GM23248 (cell line): Measurements from ENCODE around the gene ELOVL7. TPM values are rescaled to one million over a fixed set of nuclear protein-coding genes. Genes with fewer than 3 reads are reported as not detected.
"Not testable (repeated sequence)": the region's sequence is repeated elsewhere in the genome, so short reads cannot be mapped to it uniquely, and the experiment has no call there.

ENCODE experiments used
- DNase-seq: peaks from one replicate; pipeline ENCODE4 v3.0.0-alpha.2; 2015
- H2AFZ ChIP-seq: fragments of 200-600 bp; sonication (generic); 2 replicates; pipeline ENCODE4 v1.6.1; 2016; ENCODE audit warnings: antibody characterized with exemption
- H3F3A ChIP-seq: fragments of 200-600 bp; sonication (generic); 2 replicates; pipeline ENCODE4 v1.6.1; 2016; ENCODE audit warnings: mild to moderate bottlenecking, antibody characterized with exemption, mixed run types; ENCODE audit not compliant: insufficient read depth
- H3K27ac ChIP-seq: fragments of 200-600 bp; sonication (generic); 2 replicates; pipeline ENCODE4 v1.5.1; 2016; ENCODE audit warnings: mild to moderate bottlenecking
- H3K27me3 ChIP-seq: fragments of 200-600 bp; sonication (generic); replicated peaks from 2 replicates; pipeline ENCODE4 v1.6.1; 2016; ENCODE audit warnings: mild to moderate bottlenecking; ENCODE audit not compliant: insufficient read depth
- H3K36me3 ChIP-seq: fragments of 200-600 bp; sonication (generic); 2 replicates; pipeline ENCODE4 v1.6.1; 2016; ENCODE audit warnings: low read depth, mild to moderate bottlenecking
- H3K4me1 ChIP-seq: fragments of 200-600 bp; sonication (generic); 2 replicates; pipeline ENCODE4 v1.6.1; 2016; ENCODE audit warnings: mild to moderate bottlenecking; ENCODE audit not compliant: insufficient read depth
- H3K4me2 ChIP-seq: fragments of 200-600 bp; sonication (generic); one replicate; pipeline ENCODE4 v1.6.1; 2016; ENCODE audit warnings: mild to moderate bottlenecking; ENCODE audit not compliant: unreplicated experiment
- H3K4me3 ChIP-seq: fragments of 200-600 bp; sonication (generic); 2 replicates; pipeline ENCODE4 v1.5.1; 2016; ENCODE audit warnings: mild to moderate bottlenecking
- H3K79me2 ChIP-seq: fragments of 200-600 bp; sonication (generic); 2 replicates; pipeline ENCODE4 v1.6.1; 2016; ENCODE audit warnings: mild to moderate bottlenecking; ENCODE audit not compliant: insufficient read depth
- H3K9ac ChIP-seq: fragments of 200-600 bp; sonication (generic); 2 replicates; pipeline ENCODE4 v1.6.1; 2016; ENCODE audit warnings: mild to moderate bottlenecking
- H3K9me2 ChIP-seq: fragments of 200-600 bp; sonication (generic); 2 replicates; pipeline ENCODE4 v1.6.1; 2016; ENCODE audit warnings: mixed run types, mild to moderate bottlenecking, moderate library complexity; ENCODE audit not compliant: insufficient read depth
- H3K9me3 ChIP-seq: fragments of 200-600 bp; sonication (generic); one replicate; pipeline ENCODE4 v1.6.1; 2017; ENCODE audit warnings: low read depth
- H4K20me1 ChIP-seq: fragments of 200-600 bp; sonication (generic); 2 replicates; pipeline ENCODE4 v1.6.0; 2016; ENCODE audit not compliant: insufficient read depth
- EZH2 ChIP-seq: fragments of 200-600 bp; sonication (generic); IDR thresholded peaks from 2 replicates; pipeline ENCODE4 v1.6.1; 2018; ENCODE audit warnings: antibody characterized with exemption, mild to moderate bottlenecking; ENCODE audit not compliant: insufficient read depth, poor library complexity, severe bottlenecking
- EZH2phosphoT487 ChIP-seq: fragments of 200-600 bp; sonication (generic); IDR thresholded peaks from 2 replicates; pipeline ENCODE4 v1.6.1; 2018; ENCODE audit warnings: antibody characterized with exemption, moderate library complexity, mild to moderate bottlenecking, low read depth; ENCODE audit not compliant: insufficient read depth
- WGBS, 2 experiments: methylation state at CpG; one replicate each; pipeline ENCODE4 v1.1.6; 2015 to 2017; ENCODE audit warnings: low lambda C conversion rate in 2 of 2, low coverage in 1 of 2; ENCODE audit errors: missing lambda C conversion rate in 2 of 2; 5-methylcytosine and 5-hydroxymethylcytosine counted together
- in situ Hi-C: fragments of 300-500 bp; cut with MboI; formaldehyde crosslinking; loops from 2 replicates; pipeline ENCODE4 v1.15.0; 2020
- polyA plus RNA-seq: library from polyadenylated mRNA; unstranded; fragments of >200 nt; fragmentation: Nextera tagmentation; extraction: Ambion mirVana; gene quantifications from 2 replicates; pipeline ENCODE4 v1.2.1, GENCODE V29; 2016
- total RNA-seq: library from RNA; depleted of rRNA; stranded (reverse); fragments of >200 nt; shearing (Covaris generic); gene quantifications from 2 replicates; pipeline ENCODE4 v1.2.3, GENCODE V29; 2014

Gene ELOVL7
- total and polyA plus RNA-seq, 2 experiments from 2014 or later = not detected

- no peaks in the 10 kb centered on the region for H4K20me1 ChIP-seq
- H3K9me3 ChIP-seq = no peaks in the 10 kb centered on the region
- H3K9me2 ChIP-seq = no peaks in the 10 kb centered on the region
- H3K79me2 ChIP-seq = no peaks in the 10 kb centered on the region
- no peaks in the 10 kb centered on the region; the same call in 1 of the 2 replicates for H3K27me3 ChIP-seq
- H3K4me2 ChIP-seq = no peak overlapping the region
- in situ Hi-C loops = no loop called here
- H3K27ac ChIP-seq = no peak overlapping the region
- no peak overlapping the region for H3K9ac ChIP-seq
- no peaks in the 10 kb centered on the region for H3K36me3 ChIP-seq
- DNase-seq = no peak
- H3K4me1 ChIP-seq = no peaks in the 10 kb centered on the region
- no peaks in the 10 kb centered on the region for H3F3A ChIP-seq
- H2AFZ ChIP-seq = no peak overlapping the region
- H3K4me3 ChIP-seq = no peak overlapping the region
- no peak for TF ChIP-seq EZH2phosphoT487
- TF ChIP-seq EZH2 = no peak
- 1 to 4% methylated on average over 6 of the region's 6 CpGs for WGBS, 2 experiments
Measured at GRCh38 chr5:60797482-60798153, 46.5 kb downstream of the ELOVL7 start.

DNA sequence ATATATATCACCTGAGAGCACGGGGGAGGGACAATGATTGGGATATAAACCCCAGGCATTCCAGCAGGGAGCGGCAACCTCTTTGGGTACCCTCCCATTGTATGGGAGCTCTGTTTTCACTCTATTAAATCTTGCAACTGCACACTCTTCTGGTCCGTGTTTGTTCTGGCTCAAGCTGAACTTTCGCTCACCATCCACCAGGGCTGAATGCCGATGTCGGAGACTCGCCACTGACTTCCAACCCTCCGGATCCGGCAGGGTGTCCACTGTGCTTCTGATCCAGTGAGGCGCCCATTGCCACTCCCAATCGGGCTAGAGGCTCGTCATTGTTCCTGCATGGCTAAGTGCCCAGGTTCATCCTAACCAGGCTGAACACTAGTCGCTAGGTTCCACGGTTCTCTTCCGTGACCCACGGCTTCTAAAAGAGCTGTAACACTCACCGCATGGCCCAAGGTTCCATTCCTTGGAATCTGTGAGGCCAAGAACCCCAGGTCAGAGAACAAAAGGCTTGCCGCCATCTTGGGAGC, 48.6 kb downstream of the ELOVL7 start:
- DNase-seq, H3K36me3 ChIP-seq, H3K4me3 ChIP-seq, H3K79me2 ChIP-seq, in situ Hi-C loops, H3F3A ChIP-seq, H2AFZ ChIP-seq, H3K9me2 ChIP-seq, H3K27ac ChIP-seq, H3K9ac ChIP-seq, H3K4me1 ChIP-seq, H3K27me3 ChIP-seq, H4K20me1 ChIP-seq, H3K9me3 ChIP-seq, H3K4me2 ChIP-seq: not testable (repeated sequence)
- WGBS, 2 experiments = 63 to 64% methylated on average over 18 of the region's 18 CpGs

GRCh38 chr5:60794691-60795090, 49.4 kb downstream of the ELOVL7 start:
- no peaks in the 10 kb centered on the region for H3K9me2 ChIP-seq
- no peak overlapping the region for H3K9ac ChIP-seq
- no peak overlapping the region for H3K4me3 ChIP-seq
- no peak for DNase-seq
- no peak for TF ChIP-seq EZH2
- no peak for TF ChIP-seq EZH2phosphoT487
- H3K27me3 ChIP-seq = no peaks in the 10 kb centered on the region; the same call in 1 of the 2 replicates
- H3F3A ChIP-seq = no peaks in the 10 kb centered on the region
- no peaks in the 10 kb centered on the region for H3K9me3 ChIP-seq
- WGBS, 2 experiments = 56 to 59% methylated on average over 2 of the region's 2 CpGs
- no peak overlapping the region for H2AFZ ChIP-seq
- in situ Hi-C loops = no loop called here
- H3K36me3 ChIP-seq = no peaks in the 10 kb centered on the region
- no peaks in the 10 kb centered on the region for H4K20me1 ChIP-seq
- H3K4me1 ChIP-seq = no peaks in the 10 kb centered on the region
- no peak overlapping the region for H3K27ac ChIP-seq
- H3K79me2 ChIP-seq = no peaks in the 10 kb centered on the region
- H3K4me2 ChIP-seq = no peak overlapping the region

- Histone ChIP-seq H3K36me3 (no peaks in the 10 kb centered on the region), H3K4me1 (no peaks in the 10 kb centered on the region), H2AFZ (no peak overlapping the region), H4K20me1 (no peaks in the 10 kb centered on the region), H3F3A (no peaks in the 10 kb centered on the region), H3K4me3 (no peak overlapping the region), H3K9ac (no peak overlapping the region), H3K4me2 (no peak overlapping the region), H3K9me2 (no peaks in the 10 kb centered on the region), H3K79me2 (no peaks in the 10 kb centered on the region), H3K27me3 (no peaks in the 10 kb centered on the region; the same call in 1 of the 2 replicates), H3K27ac (no peak overlapping the region), H3K9me3 (no peaks in the 10 kb centered on the region)
- 19 to 21% methylated on average over 2 of the region's 2 CpGs for WGBS, 2 experiments
- DNase-seq = no peak
- TF ChIP-seq EZH2 = no peak
- no peak for TF ChIP-seq EZH2phosphoT487
- in situ Hi-C loops = no loop called here
Measured at GRCh38 chr5:60792438-60792837, 51.6 kb downstream of the ELOVL7 start.
